Measurements from ENCODE around the gene DLG2.

Gene DLG2

GRCh38 chr11:85551881-85552280 is 75.3 kb downstream of the DLG2 start:
- no peak overlapping the region for H3K27ac ChIP-seq
- H3K9me3 ChIP-seq (ENCODE audit: severe bottlenecking), result no peaks in the 10 kb centered on the region
- H3K4me3 ChIP-seq (ENCODE audit: low read depth, low read length), result no peak overlapping the region
- no peaks in the 10 kb centered on the region for H3K27me3 ChIP-seq (ENCODE audit: insufficient read depth, low read depth, severe bottlenecking)
- no peak for DNase-seq
- TF ChIP-seq, protein P1, sequence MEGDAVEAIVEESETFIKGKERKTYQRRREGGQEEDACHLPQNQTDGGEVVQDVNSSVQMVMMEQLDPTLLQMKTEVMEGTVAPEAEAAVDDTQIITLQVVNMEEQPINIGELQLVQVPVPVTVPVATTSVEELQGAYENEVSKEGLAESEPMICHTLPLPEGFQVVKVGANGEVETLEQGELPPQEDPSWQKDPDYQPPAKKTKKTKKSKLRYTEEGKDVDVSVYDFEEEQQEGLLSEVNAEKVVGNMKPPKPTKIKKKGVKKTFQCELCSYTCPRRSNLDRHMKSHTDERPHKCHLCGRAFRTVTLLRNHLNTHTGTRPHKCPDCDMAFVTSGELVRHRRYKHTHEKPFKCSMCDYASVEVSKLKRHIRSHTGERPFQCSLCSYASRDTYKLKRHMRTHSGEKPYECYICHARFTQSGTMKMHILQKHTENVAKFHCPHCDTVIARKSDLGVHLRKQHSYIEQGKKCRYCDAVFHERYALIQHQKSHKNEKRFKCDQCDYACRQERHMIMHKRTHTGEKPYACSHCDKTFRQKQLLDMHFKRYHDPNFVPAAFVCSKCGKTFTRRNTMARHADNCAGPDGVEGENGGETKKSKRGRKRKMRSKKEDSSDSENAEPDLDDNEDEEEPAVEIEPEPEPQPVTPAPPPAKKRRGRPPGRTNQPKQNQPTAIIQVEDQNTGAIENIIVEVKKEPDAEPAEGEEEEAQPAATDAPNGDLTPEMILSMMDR (IDR thresholded peaks at IDR 0.05; ENCODE audit: low read depth, low read length), result no peak
- no peaks in the 10 kb centered on the region for H3K36me3 ChIP-seq

DNA sequence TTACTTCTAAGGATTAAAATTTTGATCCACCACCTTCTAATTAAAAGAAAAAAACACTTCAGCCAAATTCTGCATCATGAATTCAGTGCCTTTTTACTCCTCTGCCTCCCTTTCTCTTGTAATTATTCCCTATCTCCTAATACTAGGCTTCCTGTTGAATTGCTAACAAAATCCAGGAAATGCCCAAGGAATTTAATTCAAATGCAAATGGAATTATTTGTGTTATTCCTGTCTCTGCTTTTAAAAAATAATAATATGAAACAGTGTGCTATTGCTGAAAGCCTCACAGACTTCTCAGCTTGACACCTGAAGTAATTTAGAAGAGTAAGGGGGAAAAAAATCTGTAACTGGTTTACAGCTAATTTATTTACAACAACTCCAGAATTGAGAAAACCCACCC is 85.5 kb downstream of the DLG2 start:
- TF ChIP-seq, protein P1 (IDR thresholded peaks at IDR 0.05; ENCODE audit: low read depth, low read length), result no peak
- Histone ChIP-seq H3K9me3 (ENCODE audit: severe bottlenecking) (no peaks in the 10 kb centered on the region), H3K36me3 (no peaks in the 10 kb centered on the region), H3K27me3 (ENCODE audit: insufficient read depth, low read depth, severe bottlenecking) (no peaks in the 10 kb centered on the region), H3K27ac (no peak overlapping the region), H3K4me3 (ENCODE audit: low read depth, low read length) (no peak overlapping the region)
- DNase-seq, result no peak

DNA sequence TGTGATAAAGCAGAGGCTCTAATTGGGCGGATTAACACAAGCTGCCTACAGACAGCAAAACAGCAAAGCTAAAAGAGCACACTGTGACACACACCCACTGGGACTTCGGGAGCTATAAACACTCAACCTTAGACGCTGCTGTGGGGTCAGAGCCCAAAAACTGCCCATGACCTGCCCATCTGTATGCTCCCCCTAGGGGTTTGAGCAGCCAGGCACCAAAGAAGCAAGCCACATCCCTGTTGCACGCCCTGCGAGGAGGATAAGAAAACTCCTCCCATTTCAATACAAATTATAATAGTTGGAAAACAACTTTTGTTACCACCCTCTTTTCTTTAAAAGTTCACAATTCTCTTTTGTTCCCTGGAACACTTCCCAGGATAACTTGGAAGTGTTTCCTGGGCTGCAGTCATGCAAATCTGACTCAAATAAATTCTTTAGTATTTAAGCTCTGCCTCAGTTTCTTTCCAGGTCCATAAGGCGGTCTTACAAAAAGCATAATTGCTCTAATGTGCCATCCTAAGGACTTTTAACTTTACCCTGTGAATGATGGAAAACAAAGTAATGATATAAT is 86.4 kb downstream of the DLG2 start:
- Histone ChIP-seq H3K27me3 (ENCODE audit: insufficient read depth, low read depth, severe bottlenecking) (no peaks in the 10 kb centered on the region), H3K4me3 (ENCODE audit: low read depth, low read length) (no peak overlapping the region), H3K27ac (no peak overlapping the region), H3K36me3 (no peaks in the 10 kb centered on the region), H3K9me3 (ENCODE audit: severe bottlenecking) (no peaks in the 10 kb centered on the region)
- DNase-seq, result no peak
- TF ChIP-seq, protein P1 (IDR thresholded peaks at IDR 0.05; ENCODE audit: low read depth, low read length), result peak; percentile 31; the same call in 1 of the 2 replicates

- no peak for DNase-seq
- H3K36me3 ChIP-seq, result no peaks in the 10 kb centered on the region
- TF ChIP-seq, protein P1 (IDR thresholded peaks at IDR 0.05; ENCODE audit: low read depth, low read length), result no peak
- no peaks in the 10 kb centered on the region for H3K9me3 ChIP-seq (ENCODE audit: severe bottlenecking)
- no peaks in the 10 kb centered on the region for H3K27me3 ChIP-seq (ENCODE audit: insufficient read depth, low read depth, severe bottlenecking)
- H3K27ac ChIP-seq, result no peak overlapping the region
- no peak overlapping the region for H3K4me3 ChIP-seq (ENCODE audit: low read depth, low read length)
These were observed 87.0 kb downstream of the DLG2 start for GRCh38 chr11:85540181-85540580.

- Histone ChIP-seq H3K36me3 (no peaks in the 10 kb centered on the region), H3K27ac (no peak overlapping the region), H3K9me3 (ENCODE audit: severe bottlenecking) (peaks cover 3% of the 10 kb centered on the region), H3K27me3 (ENCODE audit: insufficient read depth, low read depth, severe bottlenecking) (no peaks in the 10 kb centered on the region), H3K4me3 (ENCODE audit: low read depth, low read length) (no peak overlapping the region)
- TF ChIP-seq, protein P1 (IDR thresholded peaks at IDR 0.05; ENCODE audit: low read depth, low read length), result no peak
- DNase-seq, result no peak
These were observed 87.4 kb downstream of the DLG2 start for GRCh38 chr11:85539740-85540139.

Data from WERI-Rb-1 (cell line).